Hair follicular keratinocyte (primary cell): ENCODE measurements around the gene CTNNBL1. TPM values are rescaled to one million over a fixed set of nuclear protein-coding genes. Genes with fewer than 3 reads are reported as not detected.

ENCODE experiments used
- total RNA-seq: library from RNA; depleted of rRNA; stranded (reverse); fragments of >200 nt; gene quantifications from 2 replicates; pipeline ENCODE4 v1.2.3, GENCODE V29; 2015

The CTNNBL1 gene, protein sequence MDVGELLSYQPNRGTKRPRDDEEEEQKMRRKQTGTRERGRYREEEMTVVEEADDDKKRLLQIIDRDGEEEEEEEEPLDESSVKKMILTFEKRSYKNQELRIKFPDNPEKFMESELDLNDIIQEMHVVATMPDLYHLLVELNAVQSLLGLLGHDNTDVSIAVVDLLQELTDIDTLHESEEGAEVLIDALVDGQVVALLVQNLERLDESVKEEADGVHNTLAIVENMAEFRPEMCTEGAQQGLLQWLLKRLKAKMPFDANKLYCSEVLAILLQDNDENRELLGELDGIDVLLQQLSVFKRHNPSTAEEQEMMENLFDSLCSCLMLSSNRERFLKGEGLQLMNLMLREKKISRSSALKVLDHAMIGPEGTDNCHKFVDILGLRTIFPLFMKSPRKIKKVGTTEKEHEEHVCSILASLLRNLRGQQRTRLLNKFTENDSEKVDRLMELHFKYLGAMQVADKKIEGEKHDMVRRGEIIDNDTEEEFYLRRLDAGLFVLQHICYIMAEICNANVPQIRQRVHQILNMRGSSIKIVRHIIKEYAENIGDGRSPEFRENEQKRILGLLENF
- total RNA-seq, result 21.5 and 30.6 TPM in 2 replicates

GRCh38 chr20:37693635-37694626 is at the start of gene CTNNBL1:
TSS of gene CTNNBL1 (plus strand) at chr20:37694030. CDS start at chr20:37694123, 93 bp downstream.

DNA sequence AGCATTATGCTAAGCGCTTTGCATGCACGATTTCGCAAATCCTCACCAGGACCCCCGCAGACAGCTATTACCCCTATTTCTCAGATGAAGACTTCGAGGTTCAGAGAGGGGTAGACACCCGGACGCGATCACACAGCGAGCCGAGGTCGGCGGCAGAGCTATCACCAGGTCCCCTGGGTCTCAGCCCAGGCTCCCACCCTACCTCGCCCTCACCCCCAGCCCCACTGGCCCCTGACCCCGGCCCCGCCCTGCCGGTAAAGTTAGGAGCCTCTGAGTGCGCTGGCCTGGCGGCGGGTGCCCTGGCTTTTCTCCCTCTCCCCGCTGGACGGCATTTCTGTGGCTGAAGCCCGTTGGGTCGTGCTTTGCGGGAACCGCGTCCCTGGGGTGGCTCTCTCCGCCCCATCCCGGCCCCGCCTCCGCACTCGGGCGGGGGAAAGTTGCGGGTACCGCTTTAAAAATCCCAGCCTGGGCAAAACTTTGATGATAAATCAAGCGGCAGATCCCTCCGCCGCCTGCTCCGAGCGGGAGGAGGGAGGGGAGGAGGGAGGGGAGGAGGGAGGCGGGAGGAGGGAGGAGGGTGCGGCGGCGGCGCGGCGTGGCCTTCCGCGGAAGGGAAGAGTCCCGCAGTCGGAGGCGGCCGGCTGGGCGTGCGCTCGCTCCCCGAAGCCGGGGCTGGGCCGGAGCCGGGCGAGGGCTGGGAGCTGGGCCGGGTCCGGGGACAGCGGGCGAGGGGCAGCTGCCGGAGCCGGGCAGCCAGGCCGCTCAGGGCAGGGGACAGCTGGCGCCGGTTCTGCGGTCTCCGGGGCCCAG is 208.9 kb downstream of the CTNNBL1 start, which contains the start of gene VSTM2L:
Gene VSTM2L (plus strand): TSS at position 624 of the 810 bp plus-strand sequence. CDS start 224 bp downstream, outside the sequence.

Other genes with a start within 250 kb of the CTNNBL1 start
- 0.30 TPM in 1 of 2 replicates, not detected in the other for gene NNAT, start 172.8 kb upstream of the CTNNBL1 start, total RNA-seq
- gene BLCAP, start 166.2 kb upstream of the CTNNBL1 start, total RNA-seq, result 69.2 and 79.7 TPM in 2 replicates
- 1.7 and 9.0 TPM in 2 replicates for gene VSTM2L, start 209.1 kb downstream of the CTNNBL1 start, total RNA-seq